ENCODE measurements around the gene PPP1R2C.

The PPP1R2C gene

DNA sequence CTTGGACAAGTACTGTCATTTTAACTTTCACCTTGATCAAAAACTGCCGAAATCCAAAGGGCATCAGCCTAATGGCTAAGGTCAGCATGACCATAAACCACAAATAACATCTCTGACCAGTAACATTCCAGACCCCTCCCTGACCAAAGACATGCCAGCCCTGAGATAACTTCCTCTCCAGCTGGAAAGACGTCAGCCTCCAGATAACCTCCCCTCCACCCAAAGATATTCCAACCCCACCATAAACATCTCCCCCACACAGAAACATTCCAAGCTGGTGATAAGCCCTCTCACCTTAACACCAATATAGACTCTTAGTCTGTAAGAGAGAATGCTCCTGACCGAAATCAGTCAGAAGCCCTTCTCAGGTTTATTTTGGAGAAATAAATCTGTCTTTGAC lies 7.4 kb downstream of the PPP1R2C start:
- no peaks in the 10 kb centered on the region for H3K9me3 Mint-ChIP-seq (ENCODE audit: low read depth)
- no peak overlapping the region for H3K27ac Mint-ChIP-seq
- H3K36me3 Mint-ChIP-seq: no peaks in the 10 kb centered on the region
- H3K4me1 Mint-ChIP-seq (ENCODE audit: low read depth): peaks cover 1% of the 10 kb centered on the region
- H3K27me3 Mint-ChIP-seq: no peaks in the 10 kb centered on the region
- H3K4me3 Mint-ChIP-seq: no peak overlapping the region

DNA sequence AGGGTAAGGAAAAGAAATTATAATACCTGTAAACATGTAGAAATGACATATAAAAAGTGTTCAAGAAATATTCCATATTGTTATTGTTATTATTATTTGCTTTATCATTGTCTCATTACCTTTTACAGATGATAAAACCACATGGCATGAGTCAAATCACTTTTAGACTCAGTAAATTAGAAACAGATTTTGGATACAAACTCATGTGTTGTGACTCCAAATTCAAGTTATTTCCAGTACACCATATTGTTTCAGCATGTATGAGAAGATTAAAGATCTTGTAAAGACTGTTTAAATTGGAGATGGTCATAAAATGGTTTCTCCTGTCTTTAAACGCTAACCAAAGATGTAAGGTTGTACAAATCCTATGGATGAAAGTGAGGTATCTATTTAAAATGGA lies 18.1 kb downstream of the PPP1R2C start:
- H3K4me3 Mint-ChIP-seq: no peak overlapping the region
- H3K36me3 Mint-ChIP-seq: peaks cover 2% of the 10 kb centered on the region
- no peaks in the 10 kb centered on the region for H3K27me3 Mint-ChIP-seq
- H3K27ac Mint-ChIP-seq: no peak overlapping the region
- H3K4me1 Mint-ChIP-seq (ENCODE audit: low read depth): peaks cover 5% of the 10 kb centered on the region
- H3K9me3 Mint-ChIP-seq (ENCODE audit: low read depth): no peaks in the 10 kb centered on the region

DNA sequence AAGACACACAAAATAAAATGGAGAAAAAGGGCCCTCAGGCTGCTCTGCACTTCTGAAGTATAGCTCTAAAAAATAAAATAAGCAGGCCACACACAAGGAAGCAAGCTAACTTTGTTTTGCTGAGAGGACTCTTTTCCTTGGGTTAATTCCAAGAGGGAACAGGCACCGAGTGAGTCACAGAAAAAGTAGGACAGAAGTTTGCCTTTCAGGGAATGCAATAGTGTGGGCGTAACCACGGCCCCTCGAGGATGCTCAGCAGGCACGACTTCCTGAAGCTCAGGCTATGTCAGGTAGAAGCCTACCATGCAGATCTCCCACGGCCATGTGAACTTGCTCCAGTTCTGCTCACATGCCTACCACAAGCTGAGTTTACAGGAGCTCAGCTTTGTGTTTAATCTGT lies 22.1 kb downstream of the PPP1R2C start:
- Mint-ChIP-seq H3K4me1 (ENCODE audit: low read depth) (peaks cover 5% of the 10 kb centered on the region), H3K9me3 (ENCODE audit: low read depth) (no peaks in the 10 kb centered on the region), H3K27me3 (no peaks in the 10 kb centered on the region), H3K36me3 (no peaks in the 10 kb centered on the region), H3K27ac (no peak overlapping the region), H3K4me3 (no peak overlapping the region)

GRCh38 chrX:42754603-42755002 lies 23.4 kb downstream of the PPP1R2C start:
- H3K36me3 Mint-ChIP-seq: no peaks in the 10 kb centered on the region
- H3K27ac Mint-ChIP-seq: no peak overlapping the region
- H3K4me3 Mint-ChIP-seq: no peak overlapping the region
- peaks cover 6% of the 10 kb centered on the region for H3K4me1 Mint-ChIP-seq (ENCODE audit: low read depth)
- H3K27me3 Mint-ChIP-seq: no peaks in the 10 kb centered on the region
- H3K9me3 Mint-ChIP-seq (ENCODE audit: low read depth): no peaks in the 10 kb centered on the region

- H3K4me3 Mint-ChIP-seq: no peak overlapping the region
- H3K27me3 Mint-ChIP-seq: no peaks in the 10 kb centered on the region
- H3K4me1 Mint-ChIP-seq (ENCODE audit: low read depth): peaks cover 6% of the 10 kb centered on the region
- H3K36me3 Mint-ChIP-seq: no peaks in the 10 kb centered on the region
- H3K27ac Mint-ChIP-seq: no peak overlapping the region
- no peaks in the 10 kb centered on the region for H3K9me3 Mint-ChIP-seq (ENCODE audit: low read depth)
These were observed 23.8 kb downstream of the PPP1R2C start for GRCh38 chrX:42754115-42754514.

DNA sequence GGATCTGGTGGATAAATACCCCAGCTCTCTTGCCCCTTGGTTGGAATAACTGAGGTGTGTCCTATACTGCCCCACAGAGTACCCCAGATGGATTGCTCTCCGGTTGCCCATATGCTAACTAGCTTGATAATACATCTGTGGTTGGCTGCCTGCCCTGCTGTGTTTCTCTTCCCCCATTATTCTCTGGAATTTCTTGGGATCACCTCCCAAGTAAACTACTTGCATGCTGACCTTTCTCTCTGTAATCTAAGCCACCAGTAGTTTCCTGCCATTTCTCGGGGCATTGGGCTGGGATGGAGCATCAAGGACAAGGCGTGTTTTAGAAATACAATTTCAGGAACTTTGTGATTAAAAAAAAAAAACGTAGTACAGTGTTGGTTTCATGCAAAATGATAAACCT lies 25.2 kb downstream of the PPP1R2C start:
- Mint-ChIP-seq H3K4me1 (ENCODE audit: low read depth) (peaks cover 6% of the 10 kb centered on the region), H3K9me3 (ENCODE audit: low read depth) (no peaks in the 10 kb centered on the region), H3K4me3 (no peak overlapping the region), H3K27me3 (no peaks in the 10 kb centered on the region), H3K36me3 (no peaks in the 10 kb centered on the region), H3K27ac (no peak overlapping the region)

- no peaks in the 10 kb centered on the region for H3K27me3 Mint-ChIP-seq
- H3K4me3 Mint-ChIP-seq: no peak overlapping the region
- peaks cover 1% of the 10 kb centered on the region for H3K4me1 Mint-ChIP-seq (ENCODE audit: low read depth)
- H3K27ac Mint-ChIP-seq: no peak overlapping the region
- no peaks in the 10 kb centered on the region for H3K36me3 Mint-ChIP-seq
- H3K9me3 Mint-ChIP-seq (ENCODE audit: low read depth): no peaks in the 10 kb centered on the region
These were observed 26.4 kb downstream of the PPP1R2C start for GRCh38 chrX:42751573-42751972.

- Mint-ChIP-seq H3K36me3 (peaks cover 2% of the 10 kb centered on the region), H3K9me3 (ENCODE audit: low read depth) (no peaks in the 10 kb centered on the region), H3K4me1 (ENCODE audit: low read depth) (peaks cover 1% of the 10 kb centered on the region), H3K27ac (no peak overlapping the region), H3K27me3 (no peaks in the 10 kb centered on the region), H3K4me3 (no peak overlapping the region)
These were observed 29.7 kb downstream of the PPP1R2C start for GRCh38 chrX:42748067-42748850.

GRCh38 chrX:42746606-42747005 lies 31.4 kb downstream of the PPP1R2C start:
- Mint-ChIP-seq H3K4me3 (no peak overlapping the region), H3K9me3 (ENCODE audit: low read depth) (no peaks in the 10 kb centered on the region), H3K27ac (no peak overlapping the region), H3K36me3 (peaks cover 2% of the 10 kb centered on the region), H3K4me1 (ENCODE audit: low read depth) (peaks cover 1% of the 10 kb centered on the region), H3K27me3 (no peaks in the 10 kb centered on the region)

GRCh38 chrX:42740456-42740855 lies 37.5 kb downstream of the PPP1R2C start:
- peaks cover under 1% of the 10 kb centered on the region for H3K36me3 Mint-ChIP-seq
- H3K27me3 Mint-ChIP-seq: no peaks in the 10 kb centered on the region
- H3K4me3 Mint-ChIP-seq: no peak overlapping the region

GRCh38 chrX:42739741-42740140 lies 38.2 kb downstream of the PPP1R2C start:
- Mint-ChIP-seq H3K36me3 (no peaks in the 10 kb centered on the region), H3K4me1 (ENCODE audit: low read depth) (peaks cover 23% of the 10 kb centered on the region), H3K27me3 (no peaks in the 10 kb centered on the region), H3K9me3 (ENCODE audit: low read depth) (no peaks in the 10 kb centered on the region), H3K4me3 (no peak overlapping the region), H3K27ac (peak overlapping the region; percentile 66)

More at GRCh38 chrX:42740456-42740855, 37.5 kb downstream of the PPP1R2C start:
- no peaks in the 10 kb centered on the region for H3K9me3 Mint-ChIP-seq (ENCODE audit: low read depth)
- peaks cover 23% of the 10 kb centered on the region for H3K4me1 Mint-ChIP-seq (ENCODE audit: low read depth)
- no peak overlapping the region for H3K27ac Mint-ChIP-seq

DNA sequence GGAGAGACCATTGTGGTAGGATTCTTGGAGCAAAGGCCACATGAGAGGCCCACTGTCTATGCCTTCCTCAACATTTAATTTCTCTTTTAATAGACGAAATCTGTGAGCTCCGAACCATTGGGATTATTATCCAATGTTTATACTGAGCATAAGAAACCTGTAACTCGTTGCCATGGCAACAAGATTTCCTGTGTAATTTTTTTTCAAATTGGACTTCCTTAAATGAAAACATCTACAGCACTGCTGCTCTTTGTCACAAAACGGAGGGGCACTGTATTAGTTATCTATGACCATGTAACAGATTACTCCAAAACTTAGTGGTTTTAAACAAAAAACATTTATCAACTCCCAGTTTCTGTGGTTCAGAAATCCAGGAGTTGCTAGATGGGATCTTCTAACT lies 38.7 kb downstream of the PPP1R2C start:
- peaks cover 23% of the 10 kb centered on the region for H3K4me1 Mint-ChIP-seq (ENCODE audit: low read depth)

DNA sequence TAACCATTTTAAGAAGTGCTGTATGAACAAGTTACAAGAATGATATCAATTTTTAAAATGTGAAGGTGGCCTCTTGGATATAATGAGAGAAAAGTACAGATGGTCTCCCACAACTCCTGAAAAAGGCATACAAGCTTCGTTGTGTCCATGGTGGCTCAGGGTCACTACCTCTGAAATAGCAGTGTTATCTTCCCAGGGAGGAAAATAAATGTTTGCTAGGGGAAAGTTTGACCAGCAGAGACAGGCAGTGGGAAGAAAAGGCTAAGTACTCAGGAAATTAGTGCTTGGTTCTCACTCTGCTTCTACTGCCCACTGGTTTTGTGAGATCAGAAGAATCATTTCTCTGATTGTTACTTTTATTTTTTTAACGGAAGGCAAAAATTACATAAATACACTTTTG lies 39.4 kb downstream of the PPP1R2C start:
- H3K4me1 Mint-ChIP-seq (ENCODE audit: low read depth): peaks cover 23% of the 10 kb centered on the region
- H3K27ac Mint-ChIP-seq: no peak overlapping the region
- no peaks in the 10 kb centered on the region for H3K9me3 Mint-ChIP-seq (ENCODE audit: low read depth)
- H3K4me3 Mint-ChIP-seq: no peak overlapping the region
- H3K36me3 Mint-ChIP-seq: no peaks in the 10 kb centered on the region
- no peaks in the 10 kb centered on the region for H3K27me3 Mint-ChIP-seq

More for the DNA sequence above, 38.7 kb downstream of the PPP1R2C start:
- Mint-ChIP-seq H3K9me3 (ENCODE audit: low read depth) (no peaks in the 10 kb centered on the region), H3K36me3 (no peaks in the 10 kb centered on the region), H3K27me3 (no peaks in the 10 kb centered on the region), H3K4me3 (no peak overlapping the region), H3K27ac (peak overlapping the region; percentile 66)

DNA sequence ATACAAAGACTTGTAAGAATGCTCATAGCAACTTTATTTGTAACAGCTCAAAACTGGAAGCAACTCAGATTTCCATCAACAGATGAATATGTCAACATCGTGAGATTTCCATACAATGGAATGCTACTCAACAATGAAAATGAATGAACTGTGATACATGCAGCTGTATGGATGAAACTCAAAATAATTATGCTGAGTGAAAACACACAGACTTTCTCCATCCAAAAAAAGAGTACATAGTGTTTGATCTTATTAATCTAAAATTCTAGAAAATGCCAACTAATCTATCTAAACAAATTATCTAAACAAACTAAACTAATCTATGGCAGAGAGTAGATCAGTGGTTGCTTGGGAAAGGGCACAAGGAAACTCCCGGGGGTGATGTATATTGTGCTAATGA lies 42.7 kb downstream of the PPP1R2C start:
- H3K9me3 Mint-ChIP-seq (ENCODE audit: low read depth): no peaks in the 10 kb centered on the region
- no peaks in the 10 kb centered on the region for H3K36me3 Mint-ChIP-seq
- H3K4me3 Mint-ChIP-seq: no peak overlapping the region
- H3K27me3 Mint-ChIP-seq: no peaks in the 10 kb centered on the region
- H3K4me1 Mint-ChIP-seq (ENCODE audit: low read depth): peaks cover 27% of the 10 kb centered on the region
- H3K27ac Mint-ChIP-seq: no peak overlapping the region

DNA sequence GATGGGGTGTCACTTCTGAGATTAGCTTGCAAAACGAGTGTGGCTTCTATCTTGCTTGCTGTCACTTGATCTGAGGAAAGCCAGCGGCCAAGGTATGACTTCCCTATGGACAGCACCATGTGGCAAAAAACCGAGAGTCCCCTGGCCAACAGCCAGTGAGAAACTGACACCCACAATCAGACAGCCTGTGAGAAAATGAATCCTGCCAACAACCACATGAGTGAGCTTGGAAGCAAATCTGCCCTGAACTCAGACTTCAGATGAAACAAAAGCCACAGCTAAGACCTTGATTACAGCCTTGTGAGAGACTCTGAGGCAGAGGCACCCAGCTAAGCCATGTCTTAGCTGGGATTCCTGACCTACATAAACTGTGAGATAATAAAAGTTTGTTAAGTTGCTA lies 45.5 kb downstream of the PPP1R2C start:
- H3K27ac Mint-ChIP-seq: no peak overlapping the region
- no peak overlapping the region for H3K4me3 Mint-ChIP-seq
- H3K27me3 Mint-ChIP-seq: no peaks in the 10 kb centered on the region
- peaks cover 3% of the 10 kb centered on the region for H3K36me3 Mint-ChIP-seq
- H3K9me3 Mint-ChIP-seq (ENCODE audit: low read depth): no peaks in the 10 kb centered on the region
- peaks cover 17% of the 10 kb centered on the region for H3K4me1 Mint-ChIP-seq (ENCODE audit: low read depth)
